Tibial nerve (tissue), 4 donors: Measurements from ENCODE around the gene MRPS30.

Experiments used
- CTCF ChIP-seq, 5 experiments: fragments of 200-600 bp in 3 of 5; fragments of 450-650 bp in 2 of 5; sonication (generic) in 3 of 5; IDR thresholded peaks; one replicate each; pipeline ENCODE4 v1.5.1; 2016 to 2019; ENCODE audit warnings: antibody characterized with exemption in 5 of 5, mild to moderate bottlenecking in 3 of 5, moderate library complexity in 2 of 5
- EP300 ChIP-seq, 2 donors: sonication (generic); formaldehyde crosslinking; IDR thresholded peaks; one replicate each; pipeline ENCODE4 v1.6.1; 2017; ENCODE audit warnings: antibody characterized with exemption in 2 of 2, mild to moderate bottlenecking in 1 of 2
- POLR2A ChIP-seq, 2 donors: fragments of 450-650 bp; IDR thresholded peaks; one replicate each; pipeline ENCODE4 v1.6.1; 2017; ENCODE audit warnings: antibody characterized with exemption in 2 of 2, mild to moderate bottlenecking in 2 of 2, moderate library complexity in 2 of 2

- no peak for TF ChIP-seq CTCF (IDR thresholded peaks at IDR 0.05)
- TF ChIP-seq POLR2A (IDR thresholded peaks at IDR 0.05), result no peak
- TF ChIP-seq EP300 (IDR thresholded peaks at IDR 0.05), result no peak
Measured at GRCh38 chr5:44795496-44795895, 13.3 kb upstream of the MRPS30 start.
